Neural progenitor cell (in vitro differentiated cells): ENCODE measurements around the gene SMCO1. TPM values are rescaled to one million over a fixed set of nuclear protein-coding genes. Genes with fewer than 3 reads are reported as not detected.
"Not testable (repeated sequence)": the region's sequence is repeated elsewhere in the genome, so short reads cannot be mapped to it uniquely, and the experiment has no call there.

Source experiments
- DNase-seq: peaks from one replicate; pipeline ENCODE4 v3.0.0-alpha.2; 2016; ENCODE audit warnings: low spot score
- H2AFZ ChIP-seq: fragments of 200-600 bp; sonication (generic); replicated peaks from 2 replicates; pipeline ENCODE4 v1.6.1; 2016; ENCODE audit warnings: antibody characterized with exemption
- H3F3A ChIP-seq: fragments of 200-600 bp; sonication (generic); 2 replicates; pipeline ENCODE4 v1.6.1; 2016; ENCODE audit warnings: antibody characterized with exemption, low read depth
- H3K27ac ChIP-seq: fragments of 200-600 bp; sonication (generic); 2 replicates; pipeline ENCODE4 v1.5.1; 2016; ENCODE audit warnings: mild to moderate bottlenecking
- H3K27me3 ChIP-seq: fragments of 200-600 bp; sonication (generic); 2 replicates; pipeline ENCODE4 v1.6.1; 2016; ENCODE audit warnings: mild to moderate bottlenecking, moderate library complexity
- H3K36me3 ChIP-seq: fragments of 200-600 bp; sonication (generic); 2 replicates; pipeline ENCODE4 v1.5.1; 2016
- H3K4me1 ChIP-seq: fragments of 200-600 bp; sonication (generic); 2 replicates; pipeline ENCODE4 v1.6.1; 2016; ENCODE audit warnings: mixed run types
- H3K4me2 ChIP-seq: fragments of 200-600 bp; sonication (generic); 2 replicates; pipeline ENCODE4 v1.6.1; 2016
- H3K4me3 ChIP-seq: fragments of 200-600 bp; sonication (generic); 2 replicates; pipeline ENCODE4 v1.5.1; 2016
- H3K79me2 ChIP-seq: fragments of 200-600 bp; sonication (generic); 2 replicates; pipeline ENCODE4 v1.6.1; 2016; ENCODE audit warnings: low read depth
- H3K9ac ChIP-seq: fragments of 200-600 bp; sonication (generic); 2 replicates; pipeline ENCODE4 v1.6.1; 2016
- H3K9me3 ChIP-seq: fragments of 200-600 bp; sonication (generic); 2 replicates; pipeline ENCODE4 v1.5.1; 2016; ENCODE audit warnings: low read depth
- H4K20me1 ChIP-seq: fragments of 200-600 bp; sonication (generic); 2 replicates; pipeline ENCODE4 v1.6.1; 2016; ENCODE audit warnings: low read depth
- H3K27ac Mint-ChIP-seq: 3 replicates; pipeline ENCODE4 v1.8.0; 2021; ENCODE audit warnings: mixed read lengths
- H3K27me3 Mint-ChIP-seq: 2 replicates; pipeline ENCODE4 v1.8.0; 2022; ENCODE audit warnings: low read depth, mild to moderate bottlenecking, inconsistent platforms, moderate library complexity, mixed read lengths; ENCODE audit not compliant: insufficient read depth
- H3K36me3 Mint-ChIP-seq: 3 replicates; pipeline ENCODE4 v1.8.0; 2021; ENCODE audit warnings: mixed read lengths
- H3K4me1 Mint-ChIP-seq: 3 replicates; pipeline ENCODE4 v1.8.0; 2021; ENCODE audit warnings: mixed read lengths
- H3K4me3 Mint-ChIP-seq: 3 replicates; pipeline ENCODE4 v1.8.0; 2021; ENCODE audit warnings: mild to moderate bottlenecking, moderate library complexity, mixed read lengths
- H3K9me3 Mint-ChIP-seq: 3 replicates; pipeline ENCODE4 v1.8.0; 2020; ENCODE audit warnings: mixed read lengths
- CTCF ChIP-seq: fragments of 200-600 bp; sonication (generic); IDR thresholded peaks from 2 replicates; pipeline ENCODE4 v1.5.1; 2017; ENCODE audit warnings: antibody characterized with exemption, mild to moderate bottlenecking
- EZH2 ChIP-seq: fragments of 200-600 bp; sonication (generic); IDR thresholded peaks from 2 replicates; pipeline ENCODE4 v1.6.1; 2017; ENCODE audit warnings: antibody characterized with exemption, mild to moderate bottlenecking, moderate library complexity
- EZH2phosphoT487 ChIP-seq: fragments of 200-600 bp; sonication (generic); IDR thresholded peaks from 2 replicates; pipeline ENCODE4 v1.6.1; 2017; ENCODE audit warnings: antibody characterized with exemption
- total RNA-seq: library from RNA; depleted of rRNA; stranded (reverse); fragments of >200 nt; gene quantifications from 2 replicates; pipeline ENCODE4 v1.2.3, GENCODE V29; 2015; ENCODE audit warnings: low replicate concordance

SMCO1 gene
- total RNA-seq, 1 donor from 2014 or later, result not detected

- Mint-ChIP-seq H3K9me3 (peaks cover 6% of the 10 kb centered on the region), H3K4me1 (peaks cover 24% of the 10 kb centered on the region), H3K27me3 (peaks cover 9% of the 10 kb centered on the region), H3K4me3 (peak overlapping the region; percentile 100), H3K36me3 (peaks cover 15% of the 10 kb centered on the region), H3K27ac (peak overlapping the region; percentile 88)
- Histone ChIP-seq H2AFZ (no peak overlapping the region), H3F3A (peaks cover 34% of the 10 kb centered on the region), H3K4me3 (no peak overlapping the region), H4K20me1 (peaks cover 28% of the 10 kb centered on the region), H3K4me2 (peak overlapping the region; percentile 79), H3K4me1 (peaks cover 13% of the 10 kb centered on the region), H3K9me3 (no peaks in the 10 kb centered on the region), H3K79me2 (peaks cover 37% of the 10 kb centered on the region), H3K36me3 (no peaks in the 10 kb centered on the region), H3K27me3 (no peaks in the 10 kb centered on the region), H3K27ac (no peak overlapping the region), H3K9ac (no peak overlapping the region)
- DNase-seq, result no peak
- TF ChIP-seq CTCF (no peak), EZH2 (no peak), EZH2phosphoT487 (no peak)
Observed at GRCh38 chr3:196504556-196504955, 10.6 kb downstream of the SMCO1 start.

- Mint-ChIP-seq H3K4me3 (peak overlapping the region; percentile 100), H3K4me1 (peaks cover 29% of the 10 kb centered on the region), H3K27ac (peak overlapping the region; percentile 88), H3K36me3 (peaks cover 20% of the 10 kb centered on the region)
- H3K9me3 Mint-ChIP-seq, H3K9ac ChIP-seq, H3K27ac ChIP-seq, DNase-seq, H3K27me3 Mint-ChIP-seq, H3K9me3 ChIP-seq, H3K36me3 ChIP-seq, H3K27me3 ChIP-seq, H2AFZ ChIP-seq: not testable (repeated sequence)
- Histone ChIP-seq H3F3A (peaks cover 34% of the 10 kb centered on the region), H3K4me1 (peaks cover 13% of the 10 kb centered on the region), H4K20me1 (peaks cover 28% of the 10 kb centered on the region), H3K4me3 (peak overlapping the region; percentile 72), H3K79me2 (peaks cover 43% of the 10 kb centered on the region), H3K4me2 (peak overlapping the region; percentile 79)
Observed at GRCh38 chr3:196504077-196504398, 11.1 kb downstream of the SMCO1 start.

GRCh38 chr3:196503196-196504076 lies 11.7 kb downstream of the SMCO1 start, which contains the start of gene RNF168:
Gene RNF168 (minus strand): TSS chr3:196503768. CDS start chr3:196503173, 595 bp downstream.
- H3K36me3 ChIP-seq, result no peaks in the 10 kb centered on the region
- H3K4me3 ChIP-seq, result peak within 1 kb of the TSS; percentile 72
- Mint-ChIP-seq H3K4me1 (peaks cover 31% of the 10 kb centered on the region), H3K27ac (peak within 1 kb of the TSS; percentile 90), H3K36me3 (peaks cover 24% of the 10 kb centered on the region), H3K27me3 (peaks cover 9% of the 10 kb centered on the region), H3K4me3 (peak within 1 kb of the TSS; percentile 100), H3K9me3 (peaks cover 8% of the 10 kb centered on the region)
- H3K79me2 ChIP-seq, result peaks cover 49% of the 10 kb centered on the region
- H3K4me2 ChIP-seq, result peak within 1 kb of the TSS; percentile 79
- H3F3A ChIP-seq, result peaks cover 34% of the 10 kb centered on the region
- peak within 1 kb of the TSS; percentile 93 for H3K27ac ChIP-seq
- DNase-seq, result peak; percentile 97
- H2AFZ ChIP-seq, result no peak within 1 kb of the TSS
- no peaks in the 10 kb centered on the region for H3K9me3 ChIP-seq
- H3K27me3 ChIP-seq, result no peaks in the 10 kb centered on the region
- TF ChIP-seq CTCF, result no peak
- no peak for TF ChIP-seq EZH2phosphoT487
- TF ChIP-seq EZH2, result no peak
- peak within 1 kb of the TSS; percentile 51 for H3K9ac ChIP-seq
- H3K4me1 ChIP-seq, result peaks cover 13% of the 10 kb centered on the region
- H4K20me1 ChIP-seq, result peaks cover 28% of the 10 kb centered on the region

- H3K27ac ChIP-seq, result peak overlapping the region; percentile 93
- peaks cover 55% of the 10 kb centered on the region for H3K79me2 ChIP-seq
- Mint-ChIP-seq H3K36me3 (peaks cover 28% of the 10 kb centered on the region), H3K9me3 (peaks cover 8% of the 10 kb centered on the region), H3K27me3 (peaks cover 9% of the 10 kb centered on the region), H3K27ac (peak overlapping the region; percentile 90), H3K4me1 (peaks cover 31% of the 10 kb centered on the region), H3K4me3 (peak overlapping the region; percentile 100)
- peak; percentile 45 for DNase-seq
- peaks cover 13% of the 10 kb centered on the region for H3K4me1 ChIP-seq
- peak overlapping the region; percentile 72 for H3K4me3 ChIP-seq
- peaks cover 34% of the 10 kb centered on the region for H3F3A ChIP-seq
- H4K20me1 ChIP-seq, result peaks cover 28% of the 10 kb centered on the region
- no peak overlapping the region for H2AFZ ChIP-seq
- no peaks in the 10 kb centered on the region for H3K27me3 ChIP-seq
- H3K9me3 ChIP-seq, result no peaks in the 10 kb centered on the region
- peak overlapping the region; percentile 51 for H3K9ac ChIP-seq
- peak overlapping the region; percentile 79 for H3K4me2 ChIP-seq
- TF ChIP-seq EZH2 (no peak), CTCF (no peak), EZH2phosphoT487 (no peak)
- no peaks in the 10 kb centered on the region for H3K36me3 ChIP-seq
Observed at GRCh38 chr3:196502775-196503195, 12.4 kb downstream of the SMCO1 start.
